Measurements from ENCODE around the gene MPST.

The MPST gene

GRCh38 chr22:37009490-37009889 lies 10.1 kb upstream of the MPST start:
- Histone ChIP-seq H3K9me3 (no peaks in the 10 kb centered on the region), H3K4me3 (ENCODE audit: low read depth, low read length) (no peak overlapping the region), H3K27me3 (peaks cover 7% of the 10 kb centered on the region), H3K4me1 (no peaks in the 10 kb centered on the region), H3K36me3 (no peaks in the 10 kb centered on the region)
- TF ChIP-seq, protein P1, sequence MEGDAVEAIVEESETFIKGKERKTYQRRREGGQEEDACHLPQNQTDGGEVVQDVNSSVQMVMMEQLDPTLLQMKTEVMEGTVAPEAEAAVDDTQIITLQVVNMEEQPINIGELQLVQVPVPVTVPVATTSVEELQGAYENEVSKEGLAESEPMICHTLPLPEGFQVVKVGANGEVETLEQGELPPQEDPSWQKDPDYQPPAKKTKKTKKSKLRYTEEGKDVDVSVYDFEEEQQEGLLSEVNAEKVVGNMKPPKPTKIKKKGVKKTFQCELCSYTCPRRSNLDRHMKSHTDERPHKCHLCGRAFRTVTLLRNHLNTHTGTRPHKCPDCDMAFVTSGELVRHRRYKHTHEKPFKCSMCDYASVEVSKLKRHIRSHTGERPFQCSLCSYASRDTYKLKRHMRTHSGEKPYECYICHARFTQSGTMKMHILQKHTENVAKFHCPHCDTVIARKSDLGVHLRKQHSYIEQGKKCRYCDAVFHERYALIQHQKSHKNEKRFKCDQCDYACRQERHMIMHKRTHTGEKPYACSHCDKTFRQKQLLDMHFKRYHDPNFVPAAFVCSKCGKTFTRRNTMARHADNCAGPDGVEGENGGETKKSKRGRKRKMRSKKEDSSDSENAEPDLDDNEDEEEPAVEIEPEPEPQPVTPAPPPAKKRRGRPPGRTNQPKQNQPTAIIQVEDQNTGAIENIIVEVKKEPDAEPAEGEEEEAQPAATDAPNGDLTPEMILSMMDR (IDR thresholded peaks at IDR 0.05; ENCODE audit: low read depth, low read length), result no peak
- no peak for DNase-seq

DNA sequence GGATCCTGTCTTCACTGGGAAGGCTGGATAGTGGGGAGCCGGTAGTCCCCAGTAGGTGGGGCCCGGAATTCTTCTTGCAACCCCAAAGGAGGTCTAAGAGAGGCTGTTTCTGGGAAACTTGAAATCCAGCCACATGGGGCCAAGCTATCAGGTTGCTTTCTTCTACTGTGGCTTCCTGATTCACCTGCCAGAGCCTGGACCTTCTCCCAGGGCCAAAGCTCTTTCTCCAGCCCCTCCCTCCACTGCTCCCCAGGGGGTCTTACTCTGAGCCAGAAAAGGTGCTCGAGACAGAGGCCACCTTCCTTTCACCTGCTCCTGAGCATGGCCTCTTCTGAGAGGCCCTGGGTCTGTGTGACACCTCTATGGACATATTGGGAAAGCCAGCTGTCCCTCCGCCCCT lies 9.4 kb upstream of the MPST start:
- no peak for DNase-seq
- Histone ChIP-seq H3K4me1 (no peaks in the 10 kb centered on the region), H3K9me3 (no peaks in the 10 kb centered on the region), H3K4me3 (ENCODE audit: low read depth, low read length) (no peak overlapping the region), H3K27me3 (peaks cover 5% of the 10 kb centered on the region), H3K36me3 (no peaks in the 10 kb centered on the region)
- TF ChIP-seq, protein P1 (IDR thresholded peaks at IDR 0.05; ENCODE audit: low read depth, low read length), result no peak

DNA sequence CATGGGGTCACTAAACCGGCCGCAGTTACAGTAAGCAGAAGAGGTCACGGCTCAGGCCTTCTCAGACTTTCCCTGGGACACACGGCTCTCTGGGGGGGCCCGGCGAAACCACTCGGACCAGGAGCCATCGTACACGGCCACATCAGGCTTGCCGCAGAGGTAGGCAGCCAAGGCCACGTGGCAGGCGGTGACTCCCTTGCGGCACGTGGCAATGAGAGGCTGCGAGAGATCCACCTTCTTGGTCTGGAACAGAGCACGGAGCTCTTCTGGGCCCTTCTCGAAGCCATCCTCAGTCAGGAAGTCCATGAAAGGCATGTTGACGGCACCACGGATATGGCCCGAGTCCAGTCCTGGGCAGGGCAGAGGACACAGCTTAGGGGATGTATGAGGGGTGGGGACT lies 8.6 kb upstream of the MPST start:
- Histone ChIP-seq H3K4me1 (no peaks in the 10 kb centered on the region), H3K27me3 (peaks cover 2% of the 10 kb centered on the region), H3K9me3 (no peaks in the 10 kb centered on the region), H3K36me3 (no peaks in the 10 kb centered on the region), H3K4me3 (ENCODE audit: low read depth, low read length) (no peak overlapping the region)
- no peak for DNase-seq
- TF ChIP-seq, protein P1 (IDR thresholded peaks at IDR 0.05; ENCODE audit: low read depth, low read length), result no peak

DNA sequence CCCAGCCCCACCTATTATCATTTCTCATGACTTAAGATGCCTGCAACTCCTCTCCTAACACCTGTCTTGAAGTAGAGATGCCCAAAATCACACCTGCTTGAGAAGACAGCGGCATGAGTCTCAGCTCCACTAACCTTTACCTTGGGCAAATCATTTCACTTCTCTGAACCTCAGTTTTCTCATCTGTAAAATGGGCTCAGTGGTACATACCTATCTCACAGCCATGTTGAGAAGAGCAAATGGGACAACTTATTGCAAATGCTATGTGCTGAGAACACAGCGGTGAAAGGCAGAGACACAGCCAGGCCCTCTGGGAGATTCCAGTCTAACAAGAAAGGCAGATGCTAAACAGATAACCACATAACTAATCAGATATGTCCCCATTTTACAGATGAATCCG lies 8.1 kb upstream of the MPST start:
- no peak for DNase-seq
- TF ChIP-seq, protein P1 (IDR thresholded peaks at IDR 0.05; ENCODE audit: low read depth, low read length), result no peak

DNA sequence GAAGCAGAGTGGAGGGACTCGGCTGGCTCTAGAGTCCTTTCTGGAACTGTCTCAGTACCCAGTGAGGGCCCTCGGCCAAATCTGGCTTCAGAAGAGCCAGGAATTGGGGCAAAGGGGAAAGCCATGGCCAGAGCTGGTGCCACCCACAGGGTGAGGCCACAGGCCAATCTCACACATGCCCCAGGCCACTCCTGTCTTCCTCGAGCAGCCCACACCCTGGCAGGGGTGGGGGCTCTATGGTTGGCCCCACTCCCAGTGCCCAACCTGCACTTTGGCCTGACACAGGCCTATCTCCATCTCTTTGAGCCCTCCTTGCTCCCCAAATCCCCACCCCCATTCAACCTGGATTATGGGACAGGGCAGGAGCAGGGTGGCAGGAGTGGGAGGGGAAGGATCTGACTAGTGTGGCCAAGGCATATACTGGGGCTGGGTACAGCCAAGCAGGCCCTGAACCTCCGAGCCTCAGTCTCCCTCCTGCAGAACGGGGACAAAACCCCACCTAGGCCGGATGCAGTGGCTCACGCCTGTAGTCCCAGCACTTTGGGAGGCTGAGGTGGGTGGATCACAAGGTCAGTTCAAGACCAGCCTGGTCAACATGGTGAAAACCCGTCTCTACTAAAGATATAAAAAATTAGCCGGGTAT lies 7.2 kb upstream of the MPST start:
- H3K9me3 ChIP-seq, result no peaks in the 10 kb centered on the region
- DNase-seq, result no peak
- H3K27me3 ChIP-seq, result no peaks in the 10 kb centered on the region; the same call in 1 of the 2 replicates
- H3K36me3 ChIP-seq, result peaks cover 4% of the 10 kb centered on the region; the same call in 1 of the 2 replicates
- H3K4me1 ChIP-seq, result no peaks in the 10 kb centered on the region
- TF ChIP-seq, protein P1 (IDR thresholded peaks at IDR 0.05; ENCODE audit: low read depth, low read length), result no peak
- H3K4me3 ChIP-seq (ENCODE audit: low read depth, low read length), result no peak overlapping the region

More for the DNA sequence above, 8.1 kb upstream of the MPST start:
- H3K36me3 ChIP-seq, result peaks cover 2% of the 10 kb centered on the region; the same call in 1 of the 2 replicates
- no peak overlapping the region for H3K4me3 ChIP-seq (ENCODE audit: low read depth, low read length)
- H3K27me3 ChIP-seq, result no peaks in the 10 kb centered on the region; the same call in 1 of the 2 replicates
- no peaks in the 10 kb centered on the region for H3K9me3 ChIP-seq
- H3K4me1 ChIP-seq, result no peaks in the 10 kb centered on the region

DNA sequence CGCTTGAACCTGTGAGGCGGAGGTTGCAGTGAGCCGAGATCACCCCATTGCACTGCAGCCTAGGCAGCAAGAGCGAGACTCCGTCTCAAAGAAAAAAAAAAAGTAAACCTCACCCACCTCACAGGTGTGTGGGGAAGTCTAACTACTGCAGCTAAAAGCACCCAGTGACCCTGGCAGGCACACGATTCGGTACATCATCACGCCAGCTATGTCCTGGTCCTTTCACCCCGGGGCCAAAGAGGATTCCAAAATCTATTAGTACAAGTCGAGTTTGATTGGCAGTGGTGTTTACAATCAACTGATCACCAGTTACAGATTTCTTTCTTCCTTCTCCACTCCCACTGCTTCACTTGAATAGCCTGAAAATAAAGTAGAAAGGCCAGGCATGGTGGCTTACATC lies 6.6 kb upstream of the MPST start:
- no peak for DNase-seq
- Histone ChIP-seq H3K9me3 (no peaks in the 10 kb centered on the region), H3K36me3 (peaks cover 9% of the 10 kb centered on the region), H3K4me1 (peaks cover under 1% of the 10 kb centered on the region), H3K4me3 (ENCODE audit: low read depth, low read length) (no peak overlapping the region), H3K27me3 (no peaks in the 10 kb centered on the region; the same call in 1 of the 2 replicates)
- TF ChIP-seq, protein P1 (IDR thresholded peaks at IDR 0.05; ENCODE audit: low read depth, low read length), result no peak
